H9 (cell line): ENCODE data around the gene SULT2B1. TPM values are rescaled to one million over a fixed set of nuclear protein-coding genes. Genes with fewer than 3 reads are reported as not detected.

Source experiments
- DNase-seq: peaks from one replicate; pipeline ENCODE4 v3.0.0-alpha.2; 2017
- H2AFZ ChIP-seq: one replicate; pipeline ENCODE4 v1.6.1; 2013; ENCODE audit warnings: mild to moderate bottlenecking, low read length, control low read depth, moderate library complexity
- H2AK5ac ChIP-seq: 2 replicates; pipeline ENCODE4 v1.6.1; 2013; ENCODE audit warnings: low read length, control low read depth, mixed read lengths; ENCODE audit not compliant: insufficient read length
- H2BK120ac ChIP-seq: one replicate; pipeline ENCODE4 v1.6.1; 2013; ENCODE audit warnings: low read depth, mild to moderate bottlenecking, low read length, control low read depth, inconsistent platforms; ENCODE audit not compliant: poor library complexity, severe bottlenecking
- H2BK12ac ChIP-seq: 2 replicates; pipeline ENCODE4 v1.6.1; 2013; ENCODE audit warnings: low read length, control low read depth, mixed read lengths, low read depth; ENCODE audit not compliant: insufficient read length
- H2BK15ac ChIP-seq: 2 replicates; pipeline ENCODE4 v1.6.1; 2013; ENCODE audit warnings: low read depth, low read length, control low read depth
- H2BK20ac ChIP-seq: one replicate; pipeline ENCODE4 v1.6.1; 2013; ENCODE audit warnings: low read depth, mild to moderate bottlenecking, low read length, control low read depth, inconsistent platforms; ENCODE audit not compliant: poor library complexity, severe bottlenecking
- H2BK5ac ChIP-seq: 2 replicates; pipeline ENCODE4 v1.6.1; 2013; ENCODE audit warnings: low read length, control low read depth, mixed read lengths; ENCODE audit not compliant: insufficient read length
- H3K14ac ChIP-seq: 2 replicates; pipeline ENCODE4 v1.6.1; 2013; ENCODE audit warnings: low read length, control low read depth; ENCODE audit not compliant: insufficient read depth
- H3K18ac ChIP-seq: 2 replicates; pipeline ENCODE4 v1.6.1; 2013; ENCODE audit warnings: low read depth, mild to moderate bottlenecking, mixed read lengths, low read length, control low read depth; ENCODE audit not compliant: insufficient read length
- H3K23ac ChIP-seq: 2 replicates; pipeline ENCODE4 v1.6.1; 2013; ENCODE audit warnings: low read length, control low read depth, mixed read lengths, low read depth; ENCODE audit not compliant: insufficient read length
- H3K23me2 ChIP-seq: 2 replicates; pipeline ENCODE4 v1.6.1; 2013; ENCODE audit warnings: low read depth, mild to moderate bottlenecking, mixed read lengths, low read length, control low read depth; ENCODE audit not compliant: insufficient read length, poor library complexity, severe bottlenecking
- H3K27ac ChIP-seq: 2 replicates; pipeline ENCODE4 v1.5.1; 2013; ENCODE audit warnings: low read length, control low read depth, mixed read lengths, low read depth; ENCODE audit not compliant: insufficient read length
- H3K27me3 ChIP-seq: 2 replicates; pipeline ENCODE4 v1.6.1; 2013; ENCODE audit warnings: low read length, control low read depth, inconsistent platforms; ENCODE audit not compliant: insufficient read depth
- H3K4ac ChIP-seq: 2 replicates; pipeline ENCODE4 v1.6.1; 2013; ENCODE audit warnings: low read depth, mild to moderate bottlenecking, control low read depth, inconsistent platforms, low read length, moderate library complexity
- H3K4me1 ChIP-seq: 2 replicates; pipeline ENCODE4 v1.6.1; 2013; ENCODE audit warnings: low read length, control low read depth, inconsistent platforms; ENCODE audit not compliant: insufficient read depth
- H3K4me2 ChIP-seq: 2 replicates; pipeline ENCODE4 v1.6.1; 2013; ENCODE audit warnings: low read length, control low read depth, mixed read lengths; ENCODE audit not compliant: insufficient read length, insufficient read depth
- H3K56ac ChIP-seq: 2 replicates; pipeline ENCODE4 v1.6.1; 2013; ENCODE audit warnings: low read depth, mild to moderate bottlenecking, mixed read lengths, low read length, control low read depth; ENCODE audit not compliant: insufficient read length
- H3K79me1 ChIP-seq: 2 replicates; pipeline ENCODE4 v1.6.1; 2013; ENCODE audit warnings: low read depth, mild to moderate bottlenecking, moderate library complexity, low read length, control low read depth, inconsistent platforms; ENCODE audit not compliant: insufficient read depth, poor library complexity, severe bottlenecking
- H3K79me2 ChIP-seq: 2 replicates; pipeline ENCODE4 v1.6.1; 2013; ENCODE audit warnings: low read length, control low read depth, inconsistent platforms; ENCODE audit not compliant: insufficient read depth
- H3K9ac ChIP-seq: 2 replicates; pipeline ENCODE4 v1.6.1; 2013; ENCODE audit warnings: low read length, control low read depth, mixed read lengths; ENCODE audit not compliant: insufficient read length; ENCODE audit errors: extremely low read depth
- H3K9me3 ChIP-seq: one replicate; pipeline ENCODE4 v1.6.1; 2013; ENCODE audit warnings: low read depth, low read length, inconsistent platforms; ENCODE audit not compliant: control insufficient read depth
- H3T11ph ChIP-seq: one replicate; pipeline ENCODE4 v1.6.1; 2013; ENCODE audit warnings: mild to moderate bottlenecking, low read length, control low read depth, inconsistent platforms
- H4K20me1 ChIP-seq: one replicate; pipeline ENCODE4 v1.6.1; 2013; ENCODE audit not compliant: control insufficient read depth, insufficient read length, insufficient read depth
- H4K5ac ChIP-seq: 2 replicates; pipeline ENCODE4 v1.6.1; 2013; ENCODE audit warnings: low read depth, mild to moderate bottlenecking, mixed read lengths, low read length, control low read depth; ENCODE audit not compliant: insufficient read length
- H4K8ac ChIP-seq: replicated peaks from 2 replicates; pipeline ENCODE4 v1.6.1; 2013; ENCODE audit warnings: low read length, control low read depth, mixed read lengths, low read depth; ENCODE audit not compliant: insufficient read length
- H4K91ac ChIP-seq: 2 replicates; pipeline ENCODE4 v1.6.1; 2013; ENCODE audit warnings: low read depth, mild to moderate bottlenecking, moderate library complexity, mixed read lengths, low read length, control low read depth; ENCODE audit not compliant: insufficient read length
- H3K27ac Mint-ChIP-seq, 3 experiments: 2 replicates in 2 of 3; 3 replicates in 1 of 3; pipeline ENCODE4 v1.8.0; 2020 to 2021; ENCODE audit warnings: mixed read lengths in 3 of 3, mild to moderate bottlenecking in 1 of 3, moderate library complexity in 1 of 3
- H3K27me3 Mint-ChIP-seq: 2 replicates; pipeline ENCODE4 v1.8.0; 2021; ENCODE audit warnings: low read depth, mild to moderate bottlenecking, moderate library complexity, mixed read lengths
- H3K36me3 Mint-ChIP-seq, 3 experiments: 2 replicates in 2 of 3; 3 replicates in 1 of 3; pipeline ENCODE4 v1.8.0; 2020 to 2021; ENCODE audit warnings: low read depth in 3 of 3, mixed read lengths in 3 of 3; ENCODE audit not compliant: insufficient read depth in 1 of 3
- H3K4me1 Mint-ChIP-seq, 2 experiments: 2 replicates each; pipeline ENCODE4 v1.8.0; 2020; ENCODE audit warnings: mixed read lengths in 2 of 2
- H3K4me3 Mint-ChIP-seq, 2 experiments: 2 replicates in 1 of 2; 3 replicates in 1 of 2; pipeline ENCODE4 v1.8.0; 2020 to 2021; ENCODE audit warnings: mild to moderate bottlenecking in 2 of 2, mixed read lengths in 2 of 2, moderate library complexity in 1 of 2
- H3K9me3 Mint-ChIP-seq, 2 experiments: 2 replicates in 1 of 2; 3 replicates in 1 of 2; pipeline ENCODE4 v1.8.0; 2020; ENCODE audit warnings: mild to moderate bottlenecking in 2 of 2, mixed read lengths in 2 of 2, moderate library complexity in 1 of 2
- CTCF ChIP-seq: fragments of 200-600 bp; sonication (generic); conservative IDR thresholded peaks from 3 replicates; pipeline ENCODE4 v1.8.0; 2021; ENCODE audit warnings: antibody characterized with exemption, mild to moderate bottlenecking
- WGBS: extraction: QIAGEN DNeasy Blood & Tissue Kit; methylation state at CpG from one replicate; pipeline ENCODE4 v1.1.7; 2013; ENCODE audit warnings: missing lambda C conversion rate, low lambda C conversion rate, mixed read lengths; ENCODE audit not compliant: insufficient read length; ENCODE audit errors: extremely low coverage; 5-methylcytosine and 5-hydroxymethylcytosine counted together
- total RNA-seq: library from RNA; stranded (reverse); gene quantifications from 2 replicates; pipeline ENCODE4 v1.2.1, GENCODE V29; 2021

The SULT2B1 gene
- total RNA-seq, 1 experiment from 2014 or later: 1.7 TPM

DNA sequence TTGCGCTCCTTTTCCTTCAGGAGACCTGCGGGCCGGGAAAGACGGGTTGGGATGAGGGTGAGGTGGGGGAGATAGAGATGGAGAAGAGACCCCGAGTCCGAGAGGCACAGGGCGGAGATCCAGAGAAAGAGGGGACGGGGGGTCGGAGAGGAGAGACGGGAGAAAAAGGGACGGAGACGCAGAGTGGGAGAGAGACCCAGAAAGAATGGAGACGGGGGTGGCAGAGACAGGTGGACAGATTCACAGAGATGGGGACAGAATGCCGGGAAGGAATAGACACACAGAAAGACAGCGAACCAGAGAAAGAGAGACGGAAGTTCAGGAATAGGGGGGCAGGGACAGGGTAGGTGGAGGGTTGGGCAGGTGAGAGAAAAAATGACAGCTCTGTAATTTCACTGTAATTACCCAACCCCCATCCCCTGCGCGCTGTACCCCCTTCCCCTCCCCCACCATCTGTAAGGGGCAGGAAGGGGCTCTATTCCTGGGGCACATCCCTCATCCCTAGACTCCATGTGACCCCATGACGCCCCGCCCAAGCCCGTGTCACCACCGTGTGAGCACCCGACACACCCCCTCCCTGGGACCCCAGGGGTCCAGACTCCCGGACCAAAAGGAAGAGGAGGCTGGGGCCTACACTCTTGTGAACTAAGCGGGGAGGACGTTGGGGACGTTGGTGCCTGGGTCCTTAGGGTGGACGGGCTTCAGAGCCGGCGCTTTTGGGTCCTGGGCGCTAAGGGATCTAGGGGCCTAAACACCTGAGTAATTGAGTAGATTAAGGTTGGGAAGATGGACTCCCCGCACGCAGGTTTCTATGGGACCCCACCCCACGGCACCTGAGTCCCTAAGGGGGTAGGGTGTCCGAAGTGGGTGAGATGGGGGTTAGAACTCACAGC lies 84.2 kb downstream of the SULT2B1 start:
- no peaks in the 10 kb centered on the region for H3K79me2 ChIP-seq
- H2BK120ac ChIP-seq: no peak overlapping the region
- H3T11ph ChIP-seq: no peak overlapping the region
- H3K56ac ChIP-seq: no peak overlapping the region
- TF ChIP-seq CTCF: no peak
- H2BK5ac ChIP-seq: no peak overlapping the region
- Mint-ChIP-seq H3K4me3 (peak overlapping the region; percentile 82 to 89), H3K36me3 (peaks cover 11 to 35% (median 25%) of the 10 kb centered on the region in 3 experiments; a peak in 6 of 7 replicates), H3K4me1 (peaks cover 34 to 55% of the 10 kb centered on the region in 2 experiments), H3K27me3 (peaks cover 4% of the 10 kb centered on the region), H3K9me3 (no peaks in the 10 kb centered on the region), H3K27ac (peak overlapping the region in 1 of 3 experiments; percentile 72; a peak in 3 of 7 replicates)
- peaks cover 21% of the 10 kb centered on the region for H3K23me2 ChIP-seq
- no peak overlapping the region for H2BK12ac ChIP-seq
- no peaks in the 10 kb centered on the region for H4K20me1 ChIP-seq
- H3K23ac ChIP-seq: no peak overlapping the region
- H2BK15ac ChIP-seq: no peak overlapping the region
- H2BK20ac ChIP-seq: no peak overlapping the region
- no peak overlapping the region for H4K8ac ChIP-seq
- H3K27me3 ChIP-seq: no peaks in the 10 kb centered on the region; the same call in 1 of the 2 replicates
- peak overlapping the region; percentile 80 for H3K4me2 ChIP-seq
- H2AK5ac ChIP-seq: no peak overlapping the region
- no peaks in the 10 kb centered on the region for H3K79me1 ChIP-seq
- no CpG with 5 or more reads among the region's 35 CpGs for WGBS
- H3K14ac ChIP-seq: no peak overlapping the region
- no peak overlapping the region for H2AFZ ChIP-seq
- H3K9ac ChIP-seq: no peak overlapping the region
- no peak overlapping the region for H4K5ac ChIP-seq
- H3K4ac ChIP-seq: no peak overlapping the region
- peaks cover 8% of the 10 kb centered on the region; the same call in 1 of the 2 replicates for H3K4me1 ChIP-seq
- no peaks in the 10 kb centered on the region for H3K9me3 ChIP-seq
- no peak overlapping the region for H3K18ac ChIP-seq
- no peak overlapping the region for H3K27ac ChIP-seq
- DNase-seq: no peak
- no peak overlapping the region for H4K91ac ChIP-seq
